ES-I3 (cell line): ENCODE results near the gene PROS1.
"Not testable (repeated sequence)": the region's sequence is repeated elsewhere in the genome, so short reads cannot be mapped to it uniquely, and the experiment has no call there.

Experiments used
- H3K36me3 ChIP-seq: 2 replicates; pipeline ENCODE4 v1.6.1; 2013; ENCODE audit warnings: mild to moderate bottlenecking, low read length, control low read depth, moderate library complexity; ENCODE audit not compliant: insufficient read depth
- H3K4me1 ChIP-seq: 2 replicates; pipeline ENCODE4 v1.6.1; 2013; ENCODE audit warnings: mild to moderate bottlenecking, control low read depth, low read length; ENCODE audit not compliant: insufficient read depth
- H3K9ac ChIP-seq: 2 replicates; pipeline ENCODE4 v1.6.1; 2013; ENCODE audit warnings: low read depth, mild to moderate bottlenecking, low read length, moderate library complexity
- H3K9me3 ChIP-seq: 2 replicates; pipeline ENCODE4 v1.6.1; 2013; ENCODE audit warnings: mild to moderate bottlenecking, low read length, moderate library complexity; ENCODE audit not compliant: control insufficient read depth, insufficient read depth

Gene PROS1

GRCh38 chr3:93989241-93989640 is 15.5 kb upstream of the PROS1 start:
- Histone ChIP-seq H3K36me3 (no peaks in the 10 kb centered on the region), H3K9me3 (no peaks in the 10 kb centered on the region), H3K9ac (no peak overlapping the region), H3K4me1 (peaks cover 6% of the 10 kb centered on the region; the same call in 1 of the 2 replicates)

GRCh38 chr3:93988764-93989163 is 15.1 kb upstream of the PROS1 start:
- Histone ChIP-seq H3K9ac (no peak overlapping the region), H3K4me1 (peaks cover 2% of the 10 kb centered on the region; the same call in 1 of the 2 replicates), H3K9me3 (no peaks in the 10 kb centered on the region), H3K36me3 (no peaks in the 10 kb centered on the region)

- Histone ChIP-seq H3K9me3 (no peaks in the 10 kb centered on the region), H3K36me3 (no peaks in the 10 kb centered on the region), H3K4me1 (no peaks in the 10 kb centered on the region), H3K9ac (no peak overlapping the region)
Observed at GRCh38 chr3:93988283-93988682, 14.6 kb upstream of the PROS1 start.

- H3K9ac ChIP-seq = no peak overlapping the region
- no peaks in the 10 kb centered on the region for H3K36me3 ChIP-seq
- no peaks in the 10 kb centered on the region for H3K9me3 ChIP-seq
- no peaks in the 10 kb centered on the region for H3K4me1 ChIP-seq
Observed at GRCh38 chr3:93984618-93985017, 10.9 kb upstream of the PROS1 start.

- H3K9ac ChIP-seq = no peak overlapping the region
- H3K4me1 ChIP-seq = no peaks in the 10 kb centered on the region
- H3K36me3 ChIP-seq = no peaks in the 10 kb centered on the region
- no peaks in the 10 kb centered on the region for H3K9me3 ChIP-seq
Observed at GRCh38 chr3:93983408-93983807, 9.7 kb upstream of the PROS1 start.

- no peaks in the 10 kb centered on the region for H3K36me3 ChIP-seq
- H3K4me1 ChIP-seq = no peaks in the 10 kb centered on the region
- no peaks in the 10 kb centered on the region for H3K9me3 ChIP-seq
- H3K9ac ChIP-seq = no peak overlapping the region
Observed at GRCh38 chr3:93981649-93982048, 8.0 kb upstream of the PROS1 start.

- Histone ChIP-seq H3K4me1 (no peaks in the 10 kb centered on the region), H3K9me3 (no peaks in the 10 kb centered on the region), H3K9ac (peak within 1 kb of the TSS; percentile 81), H3K36me3 (no peaks in the 10 kb centered on the region)
Observed at GRCh38 chr3:93979850-93980676, 6.4 kb upstream of the PROS1 start, which contains the start of gene ARL13B. Gene ARL13B, plus strand, starts transcription at chr3:93980155. Its CDS starts 269 bp downstream, at chr3:93980424.

- no peaks in the 10 kb centered on the region for H3K36me3 ChIP-seq
- peaks cover 10% of the 10 kb centered on the region for H3K4me1 ChIP-seq
- H3K9me3 ChIP-seq = no peaks in the 10 kb centered on the region
- H3K9ac ChIP-seq = no peak overlapping the region
Observed at GRCh38 chr3:93969997-93970396, 3.7 kb downstream of the PROS1 start.

GRCh38 chr3:93969443-93969842 is 4.3 kb downstream of the PROS1 start:
- Histone ChIP-seq H3K9me3 (no peaks in the 10 kb centered on the region), H3K36me3 (no peaks in the 10 kb centered on the region), H3K4me1 (peaks cover 10% of the 10 kb centered on the region), H3K9ac (peak overlapping the region; percentile 3; the same call in 1 of the 2 replicates)

GRCh38 chr3:93965106-93965505 is 8.6 kb downstream of the PROS1 start:
- not testable (repeated sequence) for H3K36me3 ChIP-seq, H3K9me3 ChIP-seq, H3K9ac ChIP-seq
- H3K4me1 ChIP-seq = peaks cover 10% of the 10 kb centered on the region

GRCh38 chr3:93962798-93963197 is 10.9 kb downstream of the PROS1 start:
- Histone ChIP-seq H3K9ac (no peak overlapping the region), H3K9me3 (no peaks in the 10 kb centered on the region), H3K36me3 (no peaks in the 10 kb centered on the region), H3K4me1 (no peaks in the 10 kb centered on the region)

- H3K9me3 ChIP-seq = no peaks in the 10 kb centered on the region
- H3K36me3 ChIP-seq = no peaks in the 10 kb centered on the region
- no peaks in the 10 kb centered on the region for H3K4me1 ChIP-seq
- H3K9ac ChIP-seq = no peak overlapping the region
Observed at GRCh38 chr3:93961489-93961888, 12.2 kb downstream of the PROS1 start.

- H3K9me3 ChIP-seq = no peaks in the 10 kb centered on the region
- H3K9ac ChIP-seq = no peak overlapping the region
- H3K36me3 ChIP-seq = no peaks in the 10 kb centered on the region
- H3K4me1 ChIP-seq = no peaks in the 10 kb centered on the region
Observed at GRCh38 chr3:93961026-93961425, 12.7 kb downstream of the PROS1 start.

GRCh38 chr3:93949958-93950357 is 23.7 kb downstream of the PROS1 start:
- not testable (repeated sequence) for H3K9me3 ChIP-seq, H3K9ac ChIP-seq, H3K4me1 ChIP-seq, H3K36me3 ChIP-seq

- H3K9ac ChIP-seq, H3K4me1 ChIP-seq, H3K9me3 ChIP-seq, H3K36me3 ChIP-seq: not testable (repeated sequence)
Observed at GRCh38 chr3:93937485-93937884, 36.2 kb downstream of the PROS1 start.
